Tibial artery (tissue), 4 donors: ENCODE results near the gene SSU72.
A peak's percentile ranks its signal among the peaks of the same experiment; 100 is the strongest.
"Not testable (repeated sequence)": the region's sequence is repeated elsewhere in the genome, so short reads cannot be mapped to it uniquely, and the experiment has no call there.

ENCODE experiments used
- DNase-seq, 2 donors: peaks; one replicate each; pipeline ENCODE4 v3.0.0-alpha.2; 2019
- H3K27ac ChIP-seq, 2 donors: fragments of 200-600 bp; sonication (generic) in 1 of 2; 1 replicate in 1 of 2; 2 replicates in 1 of 2; pipeline ENCODE4 v1.5.1; 2018 to 2019; ENCODE audit warnings: mild to moderate bottlenecking in 1 of 2
- H3K27me3 ChIP-seq, 2 donors: fragments of 200-600 bp; sonication (generic) in 1 of 2; one replicate each; pipeline versions ENCODE4 v1.5.1 to v1.6.0; 2016 to 2019
- H3K36me3 ChIP-seq, 3 donors: fragments of 200-600 bp; sonication (generic) in 2 of 3; one replicate each; pipeline ENCODE4 v1.5.1; 2016 to 2019; ENCODE audit warnings: mild to moderate bottlenecking in 2 of 3
- H3K4me1 ChIP-seq, 4 donors: fragments of 200-600 bp; sonication (generic) in 2 of 4; 1 replicate in 3 of 4; 2 replicates in 1 of 4; pipeline ENCODE4 v1.5.1; 2016 to 2019
- H3K4me3 ChIP-seq, 2 donors: fragments of 200-600 bp; sonication (generic) in 1 of 2; 1 replicate in 1 of 2; 2 replicates in 1 of 2; pipeline ENCODE4 v1.5.1; 2018 to 2019; ENCODE audit warnings: mild to moderate bottlenecking in 2 of 2
- H3K9me3 ChIP-seq, 3 donors: fragments of 200-600 bp; sonication (generic) in 1 of 3; one replicate each; pipeline ENCODE4 v1.5.1; 2016 to 2019
- CTCF ChIP-seq, 2 experiments: fragments of 200-600 bp in 1 of 2; fragments of 450-650 bp in 1 of 2; IDR thresholded peaks; one replicate each; pipeline ENCODE4 v1.5.1; 2017 to 2019; ENCODE audit warnings: antibody characterized with exemption in 2 of 2, mild to moderate bottlenecking in 1 of 2, moderate library complexity in 1 of 2
- intact Hi-C: fragments of 100-400 bp; cut with DNase I; formaldehyde crosslinking; loops from one replicate; pipeline ENCODE4 v1.15.0; 2023; ENCODE audit warnings: low total_unique reads

Gene SSU72

DNA sequence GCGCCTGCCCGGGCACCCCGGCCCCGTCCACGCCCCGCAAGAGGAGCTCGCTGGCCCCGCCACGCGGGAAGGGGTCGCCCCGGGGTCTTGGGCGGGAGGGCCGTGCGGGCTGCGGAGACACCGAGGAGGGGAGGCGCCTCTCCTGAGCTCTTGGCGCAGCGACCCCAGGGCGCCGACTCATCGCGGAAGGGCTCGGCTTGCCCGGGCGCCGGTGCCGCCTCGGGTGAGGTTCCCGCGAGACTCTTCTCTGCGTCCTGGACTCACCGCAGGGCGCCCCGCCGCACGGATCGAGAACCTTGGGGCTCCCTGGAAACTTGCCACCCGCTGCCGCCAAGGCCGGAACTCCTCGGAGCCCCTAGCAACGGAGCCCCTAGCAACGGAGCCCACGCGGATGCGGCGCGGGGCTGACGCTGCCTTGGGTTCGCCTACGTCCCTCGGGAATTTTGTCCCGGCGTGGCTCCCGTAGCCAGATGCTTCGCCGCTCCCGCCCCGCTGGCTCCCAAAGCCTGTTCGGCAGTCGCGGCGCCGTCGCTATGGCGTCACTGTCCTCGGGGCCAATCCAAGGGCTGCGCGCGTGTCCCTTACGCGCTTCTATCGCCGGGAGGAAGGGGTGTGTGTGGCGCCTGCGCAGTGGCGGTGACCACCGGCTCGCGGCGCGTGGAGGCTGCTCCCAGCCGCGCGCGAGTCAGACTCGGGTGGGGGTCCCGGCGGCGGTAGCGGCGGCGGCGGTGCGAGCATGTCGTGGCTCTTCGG lies 63.0 kb downstream of the SSU72 start, which contains the start of gene ATAD3A:
TSS of gene ATAD3A (plus strand) at position 630 of the 753 bp plus-strand sequence. CDS start at position 737, 107 bp downstream.
- Histone ChIP-seq H3K27ac (peak within 1 kb of the TSS; percentile 90 to 91), H3K4me1 (peaks cover 0 to 15% (median 9%) of the 10 kb centered on the region in 4 donors), H3K4me3 (peak within 1 kb of the TSS; percentile 76 to 78), H3K9me3 (no peaks in the 10 kb centered on the region), H3K36me3 (peaks cover under 1 to 4% (median 2%) of the 10 kb centered on the region in 3 donors), H3K27me3 (no peaks in the 10 kb centered on the region)
- peak; percentile 97 to 99 for DNase-seq
- intact Hi-C loops = no loop called here
- no peak for TF ChIP-seq CTCF (IDR thresholded peaks at IDR 0.05)

DNA sequence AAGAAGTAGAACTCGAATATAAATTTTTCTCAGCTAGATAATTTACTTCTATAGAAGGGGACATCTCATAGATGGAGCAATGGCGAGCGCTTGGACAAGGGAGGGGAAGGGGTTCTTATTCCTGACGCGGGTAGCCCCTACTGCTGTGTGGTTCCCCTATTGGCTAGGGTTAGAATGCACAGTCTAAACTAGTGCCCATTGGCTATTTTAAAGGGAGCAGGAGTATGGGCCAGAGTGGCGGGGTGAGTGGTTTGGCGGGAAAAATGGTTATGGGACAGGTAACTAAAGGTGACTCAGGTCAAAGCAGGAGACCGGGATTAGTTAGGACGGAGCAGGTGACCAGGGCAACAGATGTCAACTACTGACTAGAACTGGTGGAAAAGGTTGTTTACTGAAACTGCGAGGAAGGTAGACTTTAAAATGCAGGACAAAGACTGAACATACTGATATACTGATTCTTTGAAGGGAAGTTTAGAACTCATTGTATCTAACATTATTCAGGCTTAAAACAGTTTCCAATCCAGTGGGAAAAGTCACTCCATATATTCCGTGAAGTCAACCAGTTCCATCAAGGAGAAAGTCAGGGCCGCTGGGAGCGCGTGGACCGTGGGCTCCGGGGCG lies 63.6 kb downstream of the SSU72 start:
- no peaks in the 10 kb centered on the region for H3K9me3 ChIP-seq
- no peak for TF ChIP-seq CTCF (IDR thresholded peaks at IDR 0.05)
- peaks cover 0 to 15% (median 9%) of the 10 kb centered on the region in 4 donors for H3K4me1 ChIP-seq
- H3K27me3 ChIP-seq = no peaks in the 10 kb centered on the region
- peak overlapping the region; percentile 90 to 91 for H3K27ac ChIP-seq
- peak overlapping the region; percentile 76 to 78 for H3K4me3 ChIP-seq
- no peak for DNase-seq
- intact Hi-C loops = no loop called here
- no peaks in the 10 kb centered on the region for H3K36me3 ChIP-seq

- H3K27ac ChIP-seq, H3K27me3 ChIP-seq, DNase-seq, H3K4me3 ChIP-seq, intact Hi-C loops, H3K9me3 ChIP-seq, H3K36me3 ChIP-seq: not testable (repeated sequence)
- peaks cover 0 to 25% (median 9%) of the 10 kb centered on the region in 4 donors for H3K4me1 ChIP-seq
Observed at GRCh38 chr1:1509465-1509850, 65.2 kb downstream of the SSU72 start.

DNA sequence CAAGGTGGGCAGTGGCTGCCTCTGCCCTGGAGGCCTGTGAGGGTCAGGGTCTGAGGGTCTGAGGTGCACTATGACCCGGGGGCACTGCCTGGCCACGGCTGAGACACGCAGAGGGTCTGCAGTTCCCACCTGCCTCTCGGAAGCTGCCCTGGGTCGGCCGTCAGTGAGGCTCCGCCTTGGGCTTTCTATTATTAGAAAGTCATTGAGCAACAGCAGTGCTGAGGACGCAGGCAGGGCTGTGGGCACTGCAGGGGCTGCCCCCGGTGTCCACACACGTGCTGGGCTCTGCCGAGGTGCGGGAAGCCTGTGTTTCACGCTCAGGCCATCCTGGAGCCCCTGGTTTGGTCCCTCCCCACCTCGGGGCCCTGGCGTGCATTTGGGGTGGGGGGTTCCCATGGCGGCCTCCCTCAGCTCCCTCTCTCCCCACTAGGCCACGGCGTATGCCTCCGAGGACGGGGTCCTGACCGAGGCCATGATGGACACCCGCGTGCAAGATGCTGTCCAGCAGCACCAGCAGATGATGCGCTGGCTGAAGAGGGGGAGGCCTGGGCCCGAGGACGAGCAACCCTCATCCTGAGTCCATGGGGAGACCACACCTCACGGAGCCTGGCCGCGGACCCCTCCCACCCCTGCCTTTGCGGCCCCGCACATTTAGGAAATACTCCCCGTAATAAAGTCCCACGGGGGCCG lies 65.7 kb downstream of the SSU72 start:
- H3K27me3 ChIP-seq, intact Hi-C loops, H3K9me3 ChIP-seq, H3K27ac ChIP-seq, H3K36me3 ChIP-seq, H3K4me3 ChIP-seq, DNase-seq: not testable (repeated sequence)
- H3K4me1 ChIP-seq = peaks cover 0 to 25% (median 9%) of the 10 kb centered on the region in 4 donors

GRCh38 chr1:1507305-1507704 lies 67.4 kb downstream of the SSU72 start:
- H3K4me1 ChIP-seq = peaks cover 0 to 17% (median 6%) of the 10 kb centered on the region in 4 donors
- no peaks in the 10 kb centered on the region for H3K9me3 ChIP-seq
- intact Hi-C loops = no loop called here
- H3K4me3 ChIP-seq = no peak overlapping the region
- DNase-seq = no peak
- TF ChIP-seq CTCF (IDR thresholded peaks at IDR 0.05) = no peak
- no peak overlapping the region for H3K27ac ChIP-seq
- H3K36me3 ChIP-seq = no peaks in the 10 kb centered on the region
- no peaks in the 10 kb centered on the region for H3K27me3 ChIP-seq

DNA sequence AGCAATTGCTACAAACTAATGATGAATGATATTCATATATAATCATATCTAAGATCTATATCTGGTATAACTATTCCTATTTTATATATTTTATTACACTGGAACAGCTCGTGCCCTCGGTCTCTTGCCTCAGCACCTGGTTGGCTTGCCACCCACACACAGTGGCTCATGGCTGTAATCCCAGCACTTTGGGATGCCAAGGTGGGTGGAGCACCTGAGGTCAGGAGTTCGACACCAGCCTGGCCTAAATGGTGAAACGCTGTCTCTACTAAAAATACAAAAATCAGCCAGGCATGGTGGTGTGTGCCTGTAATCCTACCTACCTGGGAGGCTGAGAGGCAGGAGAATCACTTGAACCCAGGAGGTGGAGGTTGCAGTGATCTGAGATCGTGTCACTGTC lies 68.9 kb downstream of the SSU72 start:
- H3K9me3 ChIP-seq, intact Hi-C loops, H3K27me3 ChIP-seq, DNase-seq, H3K36me3 ChIP-seq, H3K4me3 ChIP-seq: not testable (repeated sequence)
- peak overlapping the region; percentile 31 to 58 for H3K27ac ChIP-seq
- H3K4me1 ChIP-seq = peaks cover 0 to 12% (median under 1%) of the 10 kb centered on the region in 4 donors

- TF ChIP-seq CTCF (IDR thresholded peaks at IDR 0.05) = peak; percentile 24 to 28
- peak overlapping the region in 1 of 2 donors; percentile 9 for H3K4me3 ChIP-seq
- H3K27me3 ChIP-seq, intact Hi-C loops, H3K36me3 ChIP-seq, H3K9me3 ChIP-seq: not testable (repeated sequence)
- H3K4me1 ChIP-seq = peaks cover 0 to 10% (median 0%) of the 10 kb centered on the region in 4 donors
- DNase-seq = peak in 1 of 2 donors; percentile 34
- peak overlapping the region; percentile 31 to 58 for H3K27ac ChIP-seq
Observed at GRCh38 chr1:1505366-1505798, 69.3 kb downstream of the SSU72 start.
